K562 (cell line): ENCODE measurements around the gene SKIC8. TPM values are rescaled to one million over a fixed set of nuclear protein-coding genes. Genes with fewer than 3 reads are reported as not detected.

Source experiments
- ATAC-seq: fragments of 200-7000 bp; cut with Tn5 transposase; 3 replicates; pipeline ENCODE4 v1.9.1; 2020; ENCODE audit warnings: moderate library complexity
- BruUV-seq: library from RNA; stranded (reverse); fragments of 400-500 nt; replicated peaks from 2 replicates; lab custom pipeline; 2021; lab: Mats Ljungman, UMichigan
- CTCF ChIA-PET: fragments of 300-600 bp; formaldehyde crosslinking; extraction: SDS; loops from one replicate; lab custom pipeline; 2021; ENCODE audit warnings: low intra/inter-chr PET ratio; lab: Yijun Ruan, JAX
- POLR2A ChIA-PET: fragments of 300-600, 350-650 bp; sonication (Branson Sonifier 250); formaldehyde crosslinking; extraction: SDS; loops from one replicate; lab custom pipeline; 2021; ENCODE audit warnings: antibody characterized with exemption, inconsistent platforms; lab: Yijun Ruan, JAX
- DNase-seq, 4 experiments: peaks; one replicate each; pipeline versions ENCODE4 v3.0.0 to v3.0.0-alpha.2; 2011 to 2018; ENCODE audit warnings: low spot score in 3 of 4, mixed read lengths in 3 of 4; ENCODE audit errors: extremely low read depth in 1 of 4
- FAIRE-seq: peaks from 2 replicates; lab custom pipeline; 2011; peaks lifted over from hg19 to GRCh38; lab: Jason Lieb, UNC
- H2AFZ ChIP-seq: 2 replicates; pipeline ENCODE4 v1.6.0; 2011; ENCODE audit warnings: low read depth, low read length, control low read depth, inconsistent platforms
- H3K27ac ChIP-seq: fragments of 200-600 bp; 3 replicates; pipeline ENCODE4 v1.8.0; 2011; ENCODE audit warnings: low read depth, mild to moderate bottlenecking, control low read depth, inconsistent platforms, low read length, moderate library complexity, mixed read lengths; ENCODE audit errors: extremely low read depth
- H3K27me3 ChIP-seq, 2 experiments: fragments of 300-600 bp in 1 of 2; 2 replicates in 1 of 2; 3 replicates in 1 of 2; pipeline versions ENCODE4 v1.6.0 to v1.8.0; 2011; ENCODE audit warnings: inconsistent platforms in 2 of 2, low read length in 2 of 2, mild to moderate bottlenecking in 1 of 2, mixed read lengths in 1 of 2, moderate library complexity in 1 of 2; ENCODE audit not compliant: control insufficient read depth in 2 of 2, insufficient read depth in 2 of 2
- H3K36me3 ChIP-seq: fragments of 300-600 bp; 3 replicates; pipeline ENCODE4 v1.8.0; 2011; ENCODE audit warnings: mild to moderate bottlenecking, low read length, inconsistent platforms; ENCODE audit not compliant: control insufficient read depth, insufficient read depth
- H3K4me1 ChIP-seq, 2 experiments: fragments of 200-600 bp in 1 of 2; replicated peaks in 1 of 2; 2 replicates in 1 of 2; 3 replicates in 1 of 2; pipeline versions ENCODE4 v1.5.1 to v1.8.0; 2011; ENCODE audit warnings: inconsistent platforms in 2 of 2, low read length in 2 of 2, mild to moderate bottlenecking in 1 of 2, mixed read lengths in 1 of 2, moderate library complexity in 1 of 2; ENCODE audit not compliant: control insufficient read depth in 2 of 2, insufficient read depth in 2 of 2
- H3K4me2 ChIP-seq: 2 replicates; pipeline ENCODE4 v1.6.1; 2011; ENCODE audit warnings: low read length, control low read depth, inconsistent platforms, mixed read lengths; ENCODE audit not compliant: insufficient read depth
- H3K4me3 ChIP-seq: fragments of 200-600 bp; sonication (generic), shearing (Covaris generic); 2 replicates; pipeline ENCODE4 v1.5.1; 2016; ENCODE audit warnings: control low read depth, inconsistent platforms
- H3K79me2 ChIP-seq: fragments of 200-600 bp; 3 replicates; pipeline ENCODE4 v1.8.0; 2011; ENCODE audit warnings: low read length, inconsistent platforms; ENCODE audit not compliant: control insufficient read depth, insufficient read depth
- H3K9ac ChIP-seq, 2 experiments: 2 replicates each; pipeline versions ENCODE4 v1.6.0 to v1.6.1; 2011; ENCODE audit warnings: low read depth in 2 of 2, low read length in 2 of 2, control low read depth in 1 of 2, inconsistent platforms in 1 of 2, mild to moderate bottlenecking in 1 of 2, mixed read lengths in 1 of 2; ENCODE audit not compliant: insufficient read depth in 1 of 2
- H3K9me1 ChIP-seq: one replicate; pipeline ENCODE4 v1.6.0; 2011; ENCODE audit warnings: inconsistent platforms, mild to moderate bottlenecking, low read length, moderate library complexity; ENCODE audit not compliant: control insufficient read depth, insufficient read depth
- H3K9me3 ChIP-seq: replicated peaks from 2 replicates; pipeline ENCODE4 v1.5.1; 2011; ENCODE audit warnings: low read depth, low read length, inconsistent platforms; ENCODE audit not compliant: control insufficient read depth, insufficient read depth
- H4K20me1 ChIP-seq: replicated peaks from 2 replicates; pipeline ENCODE4 v1.6.1; 2011; ENCODE audit warnings: low read length, inconsistent platforms, mixed read lengths; ENCODE audit not compliant: control insufficient read depth, insufficient read depth
- CREB1 ChIP-seq, 2 experiments: sonication (generic) in 1 of 2; formaldehyde crosslinking in 1 of 2; IDR thresholded peaks; 2 replicates each; pipeline versions ENCODE4 v1.6.1 to v1.8.0; 2012 to 2022; ENCODE audit warnings: inconsistent platforms in 1 of 2, mild to moderate bottlenecking in 1 of 2, missing genetic modification reagents in 1 of 2, moderate library complexity in 1 of 2
- FOSL1 ChIP-seq: fragments of 200-800 bp; sonication (Bioruptor generic); conservative IDR thresholded peaks from 2 replicates; pipeline ENCODE4 v1.6.1; 2016; ENCODE audit warnings: missing genetic modification characterization, missing compliant biosample characterization
- GATAD2A ChIP-seq: fragments of 450-650 bp; IDR thresholded peaks from 2 replicates; pipeline ENCODE4 v1.6.1; 2017
- HDAC2 ChIP-seq: fragments of 450-650 bp; IDR thresholded peaks from 2 replicates; pipeline ENCODE4 v1.6.1; 2016; ENCODE audit warnings: mild to moderate bottlenecking
- NCOA4 ChIP-seq: fragments of 450-650 bp; IDR thresholded peaks from 2 replicates; pipeline ENCODE4 v1.6.1; 2018; ENCODE audit warnings: mild to moderate bottlenecking; ENCODE audit not compliant: partially characterized antibody
- NFIC ChIP-seq: fragments of 450-650 bp; IDR thresholded peaks from 2 replicates; pipeline ENCODE4 v1.6.1; 2017; ENCODE audit warnings: mild to moderate bottlenecking, inconsistent platforms
- YY1 ChIP-seq, 3 experiments: IDR thresholded peaks; 2 replicates each; pipeline ENCODE4 v1.6.1; 2011; ENCODE audit warnings: low read length in 2 of 3, mild to moderate bottlenecking in 2 of 3, moderate library complexity in 2 of 3, borderline replicate concordance in 1 of 3, control low read depth in 1 of 3, low read depth in 1 of 3; ENCODE audit not compliant: insufficient read depth in 3 of 3, insufficient replicate concordance in 2 of 3, control insufficient read depth in 1 of 3, insufficient read length in 1 of 3; ENCODE audit errors: extremely low read depth in 1 of 3
- WGBS: fragments of 100-300 bp; shearing (Covaris generic); methylation state at CpG from one replicate; pipeline ENCODE4 v1.1.6; 2016; ENCODE audit warnings: low coverage, mixed read lengths; ENCODE audit not compliant: insufficient coverage; ENCODE audit errors: missing lambda C conversion rate; 5-methylcytosine and 5-hydroxymethylcytosine counted together
- in situ Hi-C: fragments of 300-500 bp; cut with MboI; formaldehyde crosslinking; loops from 4 replicates; pipeline ENCODE4 v1.15.0; 2018; ENCODE audit warnings: inconsistent platforms, mixed read lengths
- intact Hi-C: fragments of 100-400 bp; cut with micrococcal nuclease; formaldehyde crosslinking; loops from 2 replicates; pipeline ENCODE4 v1.14.2; 2022
- polyA plus RNA-seq, 8 experiments: library from polyadenylated mRNA; depleted of rRNA in 4 of 8; stranded (reverse) in 5 of 8; unstranded in 3 of 8; fragments of >200 nt; fragmentation: Nextera tagmentation in 2 of 8; fragmentation: Illumina TruSeq in 1 of 8; extraction: Ambion mirVana in 2 of 8; extraction: Trizol in 1 of 8; gene quantifications; 2 replicates each; pipeline versions ENCODE4 v1.2.1 to v1.2.3, GENCODE V29; 2011 to 2014; ENCODE audit warnings: inconsistent platforms in 1 of 8, missing spikeins in 1 of 8
- total RNA-seq, 7 experiments: library from RNA; depleted of rRNA in 6 of 7; stranded (reverse); fragments of >200 nt in 6 of 7; fragmentation: Illumina TruSeq in 2 of 7; extraction: Trizol in 2 of 7; gene quantifications; 2 replicates each; pipeline versions ENCODE4 v1.2.1 to v1.2.3, GENCODE V29; 2011 to 2021; ENCODE audit warnings: low replicate concordance in 1 of 7

The SKIC8 gene
- total and polyA plus RNA-seq, 9 of the 15 experiments (the other 6 are each of a cell fraction or from before 2014, with no cell fraction given): 79.5 to 389 (median 146) TPM

GRCh38 chr15:78317145-78317836, 17.9 kb upstream of the SKIC8 start (continued):
- TF ChIP-seq YY1 (IDR thresholded peaks at IDR 0.05; ENCODE audit: borderline replicate concordance in 1 of 3, control insufficient read depth in 1 of 3, extremely low read depth in 1 of 3, insufficient read depth in 3 of 3, insufficient read length in 1 of 3, insufficient replicate concordance in 2 of 3, low read depth in 1 of 3, low read length in 2 of 3) (peak in 1 of 3 experiments; percentile 29), HDAC2 (0 out of 2 replicates have a peak, but pooled peaks have one; percentile 45), CREB1 (IDR thresholded peaks at IDR 0.05) (no peak), CREB1 (CRISPR knock-in tag; IDR thresholded peaks at IDR 0.05) (0 out of 2 replicates have a peak, but pooled peaks have one; percentile 20), NCOA4 (no peak), GATAD2A (no peak)
- TF ChIP-seq, all 486 proteins: peak for 25

- Histone ChIP-seq H3K79me2 (no peaks in the 10 kb centered on the region), H3K27ac (no peak overlapping the region), H2AFZ (peak overlapping the region; percentile 88), H3K4me1 (peaks cover 9 to 17% of the 10 kb centered on the region in 2 experiments; a peak in 4 of 5 replicates), H3K36me3 (no peaks in the 10 kb centered on the region), H3K9ac (peak overlapping the region; percentile 10 to 81; a peak in 3 of 4 replicates), H4K20me1 (no peaks in the 10 kb centered on the region), H3K27me3 (no peaks in the 10 kb centered on the region), H3K4me3 (no peak overlapping the region), H3K9me3 (no peaks in the 10 kb centered on the region), H3K9me1 (peaks cover 7% of the 10 kb centered on the region), H3K4me2 (peak overlapping the region; percentile 34; the same call in 1 of the 2 replicates)
- WGBS: 40% methylated on average over 16 of the region's 17 CpGs
- BruUV-seq: no TSS peak
- FAIRE-seq (peak; percentile 60), ATAC-seq (peak; percentile 13), DNase-seq (peak in 1 of 4 experiments; percentile 38)
- intact Hi-C loops (no loop called here), in situ Hi-C loops (loop anchor here (10.0 kb wide), 2 partner anchors 168 to 398 kb away; no protein-coding TSS in a partner anchor)
- POLR2A ChIA-PET: interaction anchor here (1.2 to 2.1 kb wide), 3 partner anchors 17 to 122 kb away, joined by 4 to 7 read pairs (median 4); partner anchors contain the start of genes IREB2 and SKIC8
- CTCF ChIA-PET: no interaction called here
- TF ChIP-seq NFIC (peak; percentile 42), FOSL1 (tag) (no peak)
Measured at GRCh38 chr15:78316283-78317083, 17.1 kb upstream of the SKIC8 start.
